Neural progenitor cell (in vitro differentiated cells): Measurements from ENCODE around the gene PVALEF. TPM values are rescaled to one million over a fixed set of nuclear protein-coding genes. Genes with fewer than 3 reads are reported as not detected.
"Not testable (repeated sequence)": the region's sequence is repeated elsewhere in the genome, so short reads cannot be mapped to it uniquely, and the experiment has no call there.

Source experiments
- DNase-seq: peaks from one replicate; pipeline ENCODE4 v3.0.0-alpha.2; 2016; ENCODE audit warnings: low spot score
- H2AFZ ChIP-seq: fragments of 200-600 bp; sonication (generic); replicated peaks from 2 replicates; pipeline ENCODE4 v1.6.1; 2016; ENCODE audit warnings: antibody characterized with exemption
- H3F3A ChIP-seq: fragments of 200-600 bp; sonication (generic); 2 replicates; pipeline ENCODE4 v1.6.1; 2016; ENCODE audit warnings: antibody characterized with exemption, low read depth
- H3K27ac ChIP-seq: fragments of 200-600 bp; sonication (generic); 2 replicates; pipeline ENCODE4 v1.5.1; 2016; ENCODE audit warnings: mild to moderate bottlenecking
- H3K27me3 ChIP-seq: fragments of 200-600 bp; sonication (generic); 2 replicates; pipeline ENCODE4 v1.6.1; 2016; ENCODE audit warnings: mild to moderate bottlenecking, moderate library complexity
- H3K36me3 ChIP-seq: fragments of 200-600 bp; sonication (generic); 2 replicates; pipeline ENCODE4 v1.5.1; 2016
- H3K4me1 ChIP-seq: fragments of 200-600 bp; sonication (generic); 2 replicates; pipeline ENCODE4 v1.6.1; 2016; ENCODE audit warnings: mixed run types
- H3K4me2 ChIP-seq: fragments of 200-600 bp; sonication (generic); 2 replicates; pipeline ENCODE4 v1.6.1; 2016
- H3K4me3 ChIP-seq: fragments of 200-600 bp; sonication (generic); 2 replicates; pipeline ENCODE4 v1.5.1; 2016
- H3K79me2 ChIP-seq: fragments of 200-600 bp; sonication (generic); 2 replicates; pipeline ENCODE4 v1.6.1; 2016; ENCODE audit warnings: low read depth
- H3K9ac ChIP-seq: fragments of 200-600 bp; sonication (generic); 2 replicates; pipeline ENCODE4 v1.6.1; 2016
- H3K9me3 ChIP-seq: fragments of 200-600 bp; sonication (generic); 2 replicates; pipeline ENCODE4 v1.5.1; 2016; ENCODE audit warnings: low read depth
- H4K20me1 ChIP-seq: fragments of 200-600 bp; sonication (generic); 2 replicates; pipeline ENCODE4 v1.6.1; 2016; ENCODE audit warnings: low read depth
- H3K27ac Mint-ChIP-seq: 3 replicates; pipeline ENCODE4 v1.8.0; 2021; ENCODE audit warnings: mixed read lengths
- H3K27me3 Mint-ChIP-seq: 2 replicates; pipeline ENCODE4 v1.8.0; 2022; ENCODE audit warnings: low read depth, mild to moderate bottlenecking, inconsistent platforms, moderate library complexity, mixed read lengths; ENCODE audit not compliant: insufficient read depth
- H3K36me3 Mint-ChIP-seq: 3 replicates; pipeline ENCODE4 v1.8.0; 2021; ENCODE audit warnings: mixed read lengths
- H3K4me1 Mint-ChIP-seq: 3 replicates; pipeline ENCODE4 v1.8.0; 2021; ENCODE audit warnings: mixed read lengths
- H3K4me3 Mint-ChIP-seq: 3 replicates; pipeline ENCODE4 v1.8.0; 2021; ENCODE audit warnings: mild to moderate bottlenecking, moderate library complexity, mixed read lengths
- H3K9me3 Mint-ChIP-seq: 3 replicates; pipeline ENCODE4 v1.8.0; 2020; ENCODE audit warnings: mixed read lengths
- CTCF ChIP-seq: fragments of 200-600 bp; sonication (generic); IDR thresholded peaks from 2 replicates; pipeline ENCODE4 v1.5.1; 2017; ENCODE audit warnings: antibody characterized with exemption, mild to moderate bottlenecking
- EZH2 ChIP-seq: fragments of 200-600 bp; sonication (generic); IDR thresholded peaks from 2 replicates; pipeline ENCODE4 v1.6.1; 2017; ENCODE audit warnings: antibody characterized with exemption, mild to moderate bottlenecking, moderate library complexity
- EZH2phosphoT487 ChIP-seq: fragments of 200-600 bp; sonication (generic); IDR thresholded peaks from 2 replicates; pipeline ENCODE4 v1.6.1; 2017; ENCODE audit warnings: antibody characterized with exemption
- total RNA-seq: library from RNA; depleted of rRNA; stranded (reverse); fragments of >200 nt; gene quantifications from 2 replicates; pipeline ENCODE4 v1.2.3, GENCODE V29; 2015; ENCODE audit warnings: low replicate concordance

Gene PVALEF
- total RNA-seq, 1 donor from 2014 or later, result not detected

GRCh38 chr17:81143200-81143527, 22.1 kb upstream of the PVALEF start:
- H3K36me3 Mint-ChIP-seq, result no peaks in the 10 kb centered on the region
- H3K4me1 Mint-ChIP-seq, result peaks cover 8% of the 10 kb centered on the region
- Histone ChIP-seq H2AFZ (no peak overlapping the region), H3K79me2 (no peaks in the 10 kb centered on the region), H3K36me3 (no peaks in the 10 kb centered on the region), H3K4me1 (no peaks in the 10 kb centered on the region), H3K27me3 (no peaks in the 10 kb centered on the region), H3F3A (peaks cover 7% of the 10 kb centered on the region), H3K4me2 (no peak overlapping the region), H3K27ac (no peak overlapping the region), H3K9ac (no peak overlapping the region), H3K9me3 (no peaks in the 10 kb centered on the region), H4K20me1 (no peaks in the 10 kb centered on the region), H3K4me3 (no peak overlapping the region)
- H3K27me3 Mint-ChIP-seq, result peaks cover 7% of the 10 kb centered on the region
- DNase-seq, result no peak
- TF ChIP-seq CTCF (no peak), EZH2phosphoT487 (no peak), EZH2 (no peak)
- no peak overlapping the region for H3K4me3 Mint-ChIP-seq
- H3K9me3 Mint-ChIP-seq, result peaks cover 7% of the 10 kb centered on the region
- H3K27ac Mint-ChIP-seq, result no peak overlapping the region

GRCh38 chr17:81143717-81144422, 21.4 kb upstream of the PVALEF start:
- Histone ChIP-seq H3K4me2 (no peak overlapping the region), H3K79me2 (no peaks in the 10 kb centered on the region), H3K4me1 (no peaks in the 10 kb centered on the region), H3K9ac (no peak overlapping the region), H2AFZ (no peak overlapping the region), H4K20me1 (no peaks in the 10 kb centered on the region), H3K4me3 (no peak overlapping the region), H3K27ac (no peak overlapping the region), H3K36me3 (no peaks in the 10 kb centered on the region), H3K9me3 (no peaks in the 10 kb centered on the region), H3K27me3 (no peaks in the 10 kb centered on the region), H3F3A (peaks cover under 1% of the 10 kb centered on the region)
- H3K4me3 Mint-ChIP-seq, result no peak overlapping the region
- no peaks in the 10 kb centered on the region for H3K36me3 Mint-ChIP-seq
- H3K9me3 Mint-ChIP-seq, result peaks cover under 1% of the 10 kb centered on the region
- no peak overlapping the region for H3K27ac Mint-ChIP-seq
- no peak for DNase-seq
- TF ChIP-seq EZH2phosphoT487 (no peak), EZH2 (no peak), CTCF (no peak)
- peaks cover under 1% of the 10 kb centered on the region for H3K27me3 Mint-ChIP-seq
- peaks cover 7% of the 10 kb centered on the region for H3K4me1 Mint-ChIP-seq

GRCh38 chr17:81144423-81144781, 20.9 kb upstream of the PVALEF start:
- Mint-ChIP-seq H3K27me3 (no peaks in the 10 kb centered on the region), H3K36me3 (no peaks in the 10 kb centered on the region), H3K4me3 (no peak overlapping the region), H3K9me3 (no peaks in the 10 kb centered on the region), H3K4me1 (peaks cover 6% of the 10 kb centered on the region), H3K27ac (no peak overlapping the region)
- H3F3A ChIP-seq, result no peaks in the 10 kb centered on the region
- no peak overlapping the region for H3K9ac ChIP-seq
- no peaks in the 10 kb centered on the region for H4K20me1 ChIP-seq
- no peak overlapping the region for H2AFZ ChIP-seq
- no peak overlapping the region for H3K4me3 ChIP-seq
- no peaks in the 10 kb centered on the region for H3K36me3 ChIP-seq
- no peak overlapping the region for H3K27ac ChIP-seq
- no peaks in the 10 kb centered on the region for H3K27me3 ChIP-seq
- H3K4me2 ChIP-seq, result no peak overlapping the region
- TF ChIP-seq EZH2 (no peak), CTCF (no peak)
- no peaks in the 10 kb centered on the region for H3K9me3 ChIP-seq
- H3K4me1 ChIP-seq, result no peaks in the 10 kb centered on the region
- no peaks in the 10 kb centered on the region for H3K79me2 ChIP-seq
- no peak for DNase-seq

- not testable (repeated sequence) for H3K27ac ChIP-seq, H3K79me2 ChIP-seq, H3K4me3 ChIP-seq, H3K36me3 ChIP-seq, H3K27ac Mint-ChIP-seq, H3K4me1 Mint-ChIP-seq, H3K36me3 Mint-ChIP-seq, DNase-seq, H3K4me2 ChIP-seq, H3F3A ChIP-seq, H2AFZ ChIP-seq, H4K20me1 ChIP-seq, H3K9me3 Mint-ChIP-seq, H3K9ac ChIP-seq, H3K4me3 Mint-ChIP-seq, H3K27me3 Mint-ChIP-seq, H3K27me3 ChIP-seq, H3K9me3 ChIP-seq, H3K4me1 ChIP-seq
Measured at GRCh38 chr17:81146208-81146607, 19.1 kb upstream of the PVALEF start.
